HepG2 (cell line): ENCODE measurements around the gene ITGA7. TPM values are rescaled to one million over a fixed set of nuclear protein-coding genes. Genes with fewer than 3 reads are reported as not detected.

Experiments
- ATAC-seq: fragments of 200-7000 bp; cut with Tn5 transposase; 3 replicates; pipeline ENCODE4 v1.9.1; 2020; ENCODE audit warnings: mild to moderate bottlenecking, moderate library complexity
- BruUV-seq: library from RNA; stranded (reverse); fragments of 400-500 nt; replicated peaks from 2 replicates; lab custom pipeline; 2021; lab: Mats Ljungman, UMichigan
- CTCF ChIA-PET: fragments of 300-600 bp; formaldehyde crosslinking; extraction: SDS; loops from one replicate; lab custom pipeline; 2021; ENCODE audit warnings: low total read pairs, inconsistent platforms, low intra/inter-chr PET ratio; lab: Yijun Ruan, JAX
- POLR2A ChIA-PET: fragments of 350-600 bp; sonication (Branson Sonifier 250); formaldehyde crosslinking; loops from one replicate; lab custom pipeline; 2020; ENCODE audit warnings: antibody characterized with exemption, inconsistent platforms; lab: Yijun Ruan, JAX
- DNase-seq: peaks from one replicate; pipeline ENCODE4 v3.0.0-alpha.2; 2015; ENCODE audit warnings: low spot score
- FAIRE-seq: peaks from 3 replicates; lab custom pipeline; 2011; peaks lifted over from hg19 to GRCh38; lab: Jason Lieb, UNC
- H2AFZ ChIP-seq: one replicate; pipeline ENCODE4 v1.6.1; 2011; ENCODE audit warnings: low read length, inconsistent platforms
- H3K27ac ChIP-seq: fragments of 300-600 bp; 3 replicates; pipeline ENCODE4 v1.8.0; 2011; ENCODE audit warnings: mixed run types, mild to moderate bottlenecking, mixed read lengths, low read length, inconsistent platforms; ENCODE audit not compliant: insufficient read depth; ENCODE audit errors: extremely low read length
- H3K27me3 ChIP-seq, 2 experiments: fragments of 200-600 bp in 1 of 2; 2 replicates in 1 of 2; 3 replicates in 1 of 2; pipeline versions ENCODE4 v1.6.0 to v1.8.0; 2011; ENCODE audit warnings: low read length in 2 of 2, mild to moderate bottlenecking in 2 of 2, moderate library complexity in 2 of 2, inconsistent platforms in 1 of 2; ENCODE audit not compliant: insufficient read depth in 2 of 2, control insufficient read depth in 1 of 2
- H3K36me3 ChIP-seq, 2 experiments: fragments of 200-600 bp in 1 of 2; replicated peaks in 1 of 2; 2 replicates in 1 of 2; 3 replicates in 1 of 2; pipeline versions ENCODE4 v1.5.1 to v1.8.0; 2011; ENCODE audit warnings: low read length in 2 of 2, inconsistent platforms in 1 of 2; ENCODE audit not compliant: insufficient read depth in 2 of 2, control insufficient read depth in 1 of 2
- H3K4me1 ChIP-seq: 2 replicates; pipeline ENCODE4 v1.5.1; 2012; ENCODE audit warnings: low read length, inconsistent platforms; ENCODE audit not compliant: insufficient read depth
- H3K4me2 ChIP-seq: 2 replicates; pipeline ENCODE4 v1.6.0; 2011; ENCODE audit warnings: low read depth, low read length, inconsistent platforms
- H3K4me3 ChIP-seq, 3 experiments: fragments of 200-600 bp in 1 of 3; sonication (generic), shearing (Covaris generic) in 1 of 3; replicated peaks in 1 of 3; 2 replicates each; pipeline ENCODE4 v1.5.1; 2011 to 2016; ENCODE audit warnings: low read length in 3 of 3, inconsistent platforms in 2 of 3, low read depth in 2 of 3, mild to moderate bottlenecking in 2 of 3, control low read depth in 1 of 3, mixed read lengths in 1 of 3; ENCODE audit not compliant: insufficient read depth in 1 of 3
- H3K79me2 ChIP-seq: one replicate; pipeline ENCODE4 v1.6.1; 2011; ENCODE audit warnings: low read length, inconsistent platforms; ENCODE audit not compliant: insufficient read depth
- H3K9ac ChIP-seq: 2 replicates; pipeline ENCODE4 v1.6.0; 2011; ENCODE audit warnings: mild to moderate bottlenecking, low read depth, low read length, inconsistent platforms; ENCODE audit not compliant: insufficient read depth
- H3K9me3 ChIP-seq: 2 replicates; pipeline ENCODE4 v1.5.1; 2012; ENCODE audit warnings: mild to moderate bottlenecking, low read length
- H4K20me1 ChIP-seq: 2 replicates; pipeline ENCODE4 v1.6.0; 2011; ENCODE audit warnings: inconsistent platforms, mild to moderate bottlenecking, low read length, moderate library complexity; ENCODE audit not compliant: insufficient read depth
- CCDC6 ChIP-seq: sonication (generic); formaldehyde crosslinking; IDR thresholded peaks from 2 replicates; pipeline ENCODE4 v1.8.1; 2022; ENCODE audit warnings: mild to moderate bottlenecking, missing genetic modification reagents, moderate library complexity
- FOSL2 ChIP-seq: sonication (generic); formaldehyde crosslinking; IDR thresholded peaks from 2 replicates; pipeline ENCODE4 v1.4.0; 2020; ENCODE audit warnings: missing genetic modification reagents
- IRF2 ChIP-seq: IDR thresholded peaks from 2 replicates; pipeline ENCODE4 v1.6.1; 2018; ENCODE audit warnings: missing genetic modification reagents, missing compliant biosample characterization
- JDP2 ChIP-seq: sonication (generic); formaldehyde crosslinking; IDR thresholded peaks from 2 replicates; pipeline ENCODE4 v1.8.1; 2022; ENCODE audit warnings: missing genetic modification reagents, borderline replicate concordance
- NKX3-1 ChIP-seq: sonication (generic); formaldehyde crosslinking; IDR thresholded peaks from 2 replicates; pipeline ENCODE4 v1.5.0; 2020; ENCODE audit warnings: missing genetic modification reagents
- SP5 ChIP-seq: IDR thresholded peaks from 2 replicates; pipeline ENCODE4 v1.6.1; 2016; ENCODE audit warnings: low read depth, borderline replicate concordance
- ZKSCAN5 ChIP-seq: sonication (generic); formaldehyde crosslinking; IDR thresholded peaks from 2 replicates; pipeline ENCODE4 v1.5.1; 2020; ENCODE audit warnings: mild to moderate bottlenecking, missing genetic modification reagents
- ZNF24 ChIP-seq: fragments of 450-650 bp; IDR thresholded peaks from 2 replicates; pipeline ENCODE4 v1.6.1; 2017; ENCODE audit warnings: antibody characterized with exemption, mild to moderate bottlenecking
- ZNF460 ChIP-seq: sonication (generic); formaldehyde crosslinking; IDR thresholded peaks from 2 replicates; pipeline ENCODE4 v1.5.1; 2020; ENCODE audit warnings: missing genetic modification reagents, mild to moderate bottlenecking, borderline replicate concordance
- ZNF556 ChIP-seq: sonication (generic); formaldehyde crosslinking; IDR thresholded peaks from 2 replicates; pipeline ENCODE4 v1.4.0; 2020; ENCODE audit warnings: mild to moderate bottlenecking, missing genetic modification reagents, borderline replicate concordance
- ZNF766 ChIP-seq: sonication (generic); formaldehyde crosslinking; IDR thresholded peaks from 2 replicates; pipeline ENCODE4 v1.5.0; 2020; ENCODE audit warnings: missing genetic modification reagents, borderline replicate concordance
- WGBS: methylation state at CpG from one replicate; pipeline ENCODE4 v1.1.6; 2017; ENCODE audit warnings: low lambda C conversion rate; 5-methylcytosine and 5-hydroxymethylcytosine counted together
- in situ Hi-C: cut with HindIII; loops from 2 replicates; pipeline ENCODE4 v1.10.0; 2017; ENCODE audit warnings: low pct_unique_long_range_greater_than_20kb; ENCODE audit not compliant: extremely low pct_ligation_motif_present
- intact Hi-C: fragments of 100-400 bp; cut with micrococcal nuclease; formaldehyde crosslinking; loops from one replicate; pipeline ENCODE4 v1.10.0; 2022; ENCODE audit not compliant: unreplicated experiment
- polyA plus RNA-seq, 8 experiments: library from polyadenylated mRNA; depleted of rRNA in 3 of 8; stranded (reverse) in 7 of 8; unstranded in 1 of 8; fragments of >200 nt; fragmentation: Illumina TruSeq in 4 of 8; extraction: Trizol in 4 of 8; gene quantifications; 2 replicates each; pipeline versions ENCODE4 v1.2.1 to v1.2.3, GENCODE V29; 2011 to 2016; ENCODE audit warnings: low read depth in 4 of 8, missing spikeins in 1 of 8, mixed read lengths in 1 of 8; ENCODE audit not compliant: insufficient read depth in 1 of 8
- total RNA-seq, 5 experiments: library from RNA; depleted of rRNA; stranded (reverse); fragments of >200 nt; fragmentation: Illumina TruSeq; extraction: Trizol; gene quantifications; 2 replicates each; pipeline ENCODE4 v1.2.3, GENCODE V29; 2016; ENCODE audit warnings: low read depth in 1 of 5
- TF ChIP-seq, protein P1 (sequence below): sonication (generic); formaldehyde crosslinking; IDR thresholded peaks from 2 replicates; pipeline ENCODE4 v1.4.0; 2020; ENCODE audit warnings: missing genetic modification reagents
- TF ChIP-seq, protein P2 (sequence below): sonication (generic); formaldehyde crosslinking; IDR thresholded peaks from 2 replicates; pipeline ENCODE4 v1.4.0; 2020; ENCODE audit warnings: mild to moderate bottlenecking, missing genetic modification reagents
- TF ChIP-seq, protein P3 (sequence below): sonication (generic); formaldehyde crosslinking; IDR thresholded peaks from 2 replicates; pipeline ENCODE4 v1.4.0; 2020; ENCODE audit warnings: missing genetic modification reagents
- TF ChIP-seq, protein P4 (sequence below): conservative IDR thresholded peaks from 2 replicates; pipeline ENCODE4 v1.6.1; 2018; ENCODE audit warnings: missing genetic modification reagents
- TF ChIP-seq, protein P5 (sequence below): sonication (generic); formaldehyde crosslinking; IDR thresholded peaks from 2 replicates; pipeline ENCODE4 v1.4.0; 2020; ENCODE audit warnings: missing genetic modification reagents

The ITGA7 gene
- total and polyA plus RNA-seq, 2 of the 13 experiments (the other 11 are each of a cell fraction or from before 2014, with no cell fraction given): 0.65 to 0.75 TPM

DNA sequence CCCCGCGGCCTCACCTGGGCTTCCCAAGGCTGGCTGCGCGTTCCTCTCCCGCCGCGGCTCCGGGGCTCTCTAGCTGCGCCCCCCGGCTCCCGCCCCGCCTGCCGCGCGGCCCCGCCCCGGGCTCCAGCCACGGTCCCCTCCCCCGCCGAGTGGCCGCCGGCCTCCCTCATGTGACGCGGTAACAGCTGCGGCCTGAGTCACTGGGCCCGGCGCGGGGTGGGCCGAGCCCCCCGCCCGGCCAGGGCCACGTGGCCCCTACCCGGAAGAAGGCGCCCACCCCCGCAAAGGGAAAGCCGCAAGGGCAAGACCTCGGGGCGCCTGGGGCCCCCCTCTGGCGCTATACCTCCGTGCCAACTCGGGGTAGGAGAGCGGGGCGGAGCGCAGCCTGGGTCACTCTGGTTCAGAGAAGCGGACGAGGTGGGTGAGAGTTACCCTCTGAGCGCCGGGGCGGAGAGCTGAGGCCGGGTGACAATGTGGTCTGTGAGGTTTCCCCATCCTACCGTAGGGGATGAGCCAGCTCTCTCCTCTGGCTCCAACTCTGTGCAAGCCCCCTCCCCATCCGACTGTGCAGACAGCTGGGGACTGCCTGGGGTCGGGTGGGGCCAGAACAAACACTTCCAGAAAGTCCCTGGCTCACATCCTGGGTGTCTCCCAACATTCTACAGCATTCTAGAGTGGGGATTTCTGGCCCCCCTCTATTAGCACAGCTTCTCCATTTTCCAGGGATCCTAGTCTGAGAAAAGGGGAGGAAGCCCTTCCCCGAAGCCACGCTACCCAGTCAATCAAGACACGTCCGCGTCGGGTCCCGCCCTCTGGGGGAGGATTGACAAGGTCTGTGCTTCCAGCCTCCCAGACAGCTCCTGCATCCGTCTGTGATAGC, 21.5 kb upstream of the ITGA7 start, which contains the start of gene CD63:
Gene CD63 (minus strand): TSS at position 71 of the 880 bp plus-strand sequence. CDS start 668 bp downstream, outside the sequence.
- peak; percentile 76 for FAIRE-seq
- peaks cover 10 to 22% of the 10 kb centered on the region in 2 experiments; a peak in 4 of 5 replicates for H3K36me3 ChIP-seq
- H3K9ac ChIP-seq: peak within 1 kb of the TSS; percentile 85
- 3% methylated on average over 13 of the region's 61 CpGs for WGBS
- peak; percentile 73 for DNase-seq
- peak within 1 kb of the TSS; percentile 79 for H3K27ac ChIP-seq
- H3K27me3 ChIP-seq: no peaks in the 10 kb centered on the region; a peak in 1 of 5 replicates
- in situ Hi-C loops: no loop called here
- BruUV-seq: TSS peak; percentile 82
- H4K20me1 ChIP-seq: 0 out of 2 replicates have a peak, but pooled peaks cover 8% of the 10 kb centered on the region
- intact Hi-C loops: loop anchor here (2.0 kb wide), 1 partner anchor 48 kb away; a partner anchor contains a TSS
- peak within 1 kb of the TSS; percentile 84 to 89 (median 84) for H3K4me3 ChIP-seq
- H3K9me3 ChIP-seq: no peaks in the 10 kb centered on the region
- ATAC-seq: peak; percentile 81
- ChIA-PET CTCF (no interaction called here), POLR2A (interaction anchor here (0.9 to 2.7 kb wide), 12 partner anchors 9 to 375 kb away, joined by 3 to 38 read pairs (median 11); partner anchors contain the start of genes BLOC1S1, DNAJC14, ORMDL2 and PA2G4)
- peaks cover 12% of the 10 kb centered on the region for H3K79me2 ChIP-seq
- H3K4me1 ChIP-seq: peaks cover 38% of the 10 kb centered on the region
- no peak within 1 kb of the TSS for H2AFZ ChIP-seq
- H3K4me2 ChIP-seq: peak within 1 kb of the TSS; percentile 98
- TF ChIP-seq SP5 (CRISPR knock-in tag): peak; percentile 40; the same call in 1 of the 2 replicates
- TF ChIP-seq IRF2 (CRISPR knock-in tag): 0 out of 2 replicates have a peak, but pooled peaks have one; percentile 18
- TF ChIP-seq ZNF460 (CRISPR knock-in tag): no peak
- no peak for TF ChIP-seq JDP2 (CRISPR knock-in tag)
- TF ChIP-seq, protein P1, sequence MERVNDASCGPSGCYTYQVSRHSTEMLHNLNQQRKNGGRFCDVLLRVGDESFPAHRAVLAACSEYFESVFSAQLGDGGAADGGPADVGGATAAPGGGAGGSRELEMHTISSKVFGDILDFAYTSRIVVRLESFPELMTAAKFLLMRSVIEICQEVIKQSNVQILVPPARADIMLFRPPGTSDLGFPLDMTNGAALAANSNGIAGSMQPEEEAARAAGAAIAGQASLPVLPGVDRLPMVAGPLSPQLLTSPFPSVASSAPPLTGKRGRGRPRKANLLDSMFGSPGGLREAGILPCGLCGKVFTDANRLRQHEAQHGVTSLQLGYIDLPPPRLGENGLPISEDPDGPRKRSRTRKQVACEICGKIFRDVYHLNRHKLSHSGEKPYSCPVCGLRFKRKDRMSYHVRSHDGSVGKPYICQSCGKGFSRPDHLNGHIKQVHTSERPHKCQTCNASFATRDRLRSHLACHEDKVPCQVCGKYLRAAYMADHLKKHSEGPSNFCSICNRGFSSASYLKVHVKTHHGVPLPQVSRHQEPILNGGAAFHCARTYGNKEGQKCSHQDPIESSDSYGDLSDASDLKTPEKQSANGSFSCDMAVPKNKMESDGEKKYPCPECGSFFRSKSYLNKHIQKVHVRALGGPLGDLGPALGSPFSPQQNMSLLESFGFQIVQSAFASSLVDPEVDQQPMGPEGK (CRISPR knock-in tag): peak; percentile 98
- TF ChIP-seq ZKSCAN5: no peak
- peak; percentile 90 for TF ChIP-seq FOSL2 (CRISPR knock-in tag)
- TF ChIP-seq ZNF24: no peak
- TF ChIP-seq CCDC6 (CRISPR knock-in tag): peak; percentile 62; the same call in 1 of the 2 replicates
- TF ChIP-seq ZNF766 (CRISPR knock-in tag): no peak; the same call in 1 of the 2 replicates
- TF ChIP-seq, protein P2, sequence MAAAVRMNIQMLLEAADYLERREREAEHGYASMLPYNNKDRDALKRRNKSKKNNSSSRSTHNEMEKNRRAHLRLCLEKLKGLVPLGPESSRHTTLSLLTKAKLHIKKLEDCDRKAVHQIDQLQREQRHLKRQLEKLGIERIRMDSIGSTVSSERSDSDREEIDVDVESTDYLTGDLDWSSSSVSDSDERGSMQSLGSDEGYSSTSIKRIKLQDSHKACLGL (CRISPR knock-in tag): peak; percentile 91
- TF ChIP-seq ZNF556 (CRISPR knock-in tag): peak; percentile 81
- TF ChIP-seq, protein P3, sequence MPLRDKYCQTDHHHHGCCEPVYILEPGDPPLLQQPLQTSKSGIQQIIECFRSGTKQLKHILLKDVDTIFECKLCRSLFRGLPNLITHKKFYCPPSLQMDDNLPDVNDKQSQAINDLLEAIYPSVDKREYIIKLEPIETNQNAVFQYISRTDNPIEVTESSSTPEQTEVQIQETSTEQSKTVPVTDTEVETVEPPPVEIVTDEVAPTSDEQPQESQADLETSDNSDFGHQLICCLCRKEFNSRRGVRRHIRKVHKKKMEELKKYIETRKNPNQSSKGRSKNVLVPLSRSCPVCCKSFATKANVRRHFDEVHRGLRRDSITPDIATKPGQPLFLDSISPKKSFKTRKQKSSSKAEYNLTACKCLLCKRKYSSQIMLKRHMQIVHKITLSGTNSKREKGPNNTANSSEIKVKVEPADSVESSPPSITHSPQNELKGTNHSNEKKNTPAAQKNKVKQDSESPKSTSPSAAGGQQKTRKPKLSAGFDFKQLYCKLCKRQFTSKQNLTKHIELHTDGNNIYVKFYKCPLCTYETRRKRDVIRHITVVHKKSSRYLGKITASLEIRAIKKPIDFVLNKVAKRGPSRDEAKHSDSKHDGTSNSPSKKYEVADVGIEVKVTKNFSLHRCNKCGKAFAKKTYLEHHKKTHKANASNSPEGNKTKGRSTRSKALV (CRISPR knock-in tag): no peak
- TF ChIP-seq, protein P4, sequence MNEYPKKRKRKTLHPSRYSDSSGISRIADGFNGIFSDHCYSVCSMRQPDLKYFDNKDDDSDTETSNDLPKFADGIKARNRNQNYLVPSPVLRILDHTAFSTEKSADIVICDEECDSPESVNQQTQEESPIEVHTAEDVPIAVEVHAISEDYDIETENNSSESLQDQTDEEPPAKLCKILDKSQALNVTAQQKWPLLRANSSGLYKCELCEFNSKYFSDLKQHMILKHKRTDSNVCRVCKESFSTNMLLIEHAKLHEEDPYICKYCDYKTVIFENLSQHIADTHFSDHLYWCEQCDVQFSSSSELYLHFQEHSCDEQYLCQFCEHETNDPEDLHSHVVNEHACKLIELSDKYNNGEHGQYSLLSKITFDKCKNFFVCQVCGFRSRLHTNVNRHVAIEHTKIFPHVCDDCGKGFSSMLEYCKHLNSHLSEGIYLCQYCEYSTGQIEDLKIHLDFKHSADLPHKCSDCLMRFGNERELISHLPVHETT (CRISPR knock-in tag): no peak
- TF ChIP-seq, protein P5, sequence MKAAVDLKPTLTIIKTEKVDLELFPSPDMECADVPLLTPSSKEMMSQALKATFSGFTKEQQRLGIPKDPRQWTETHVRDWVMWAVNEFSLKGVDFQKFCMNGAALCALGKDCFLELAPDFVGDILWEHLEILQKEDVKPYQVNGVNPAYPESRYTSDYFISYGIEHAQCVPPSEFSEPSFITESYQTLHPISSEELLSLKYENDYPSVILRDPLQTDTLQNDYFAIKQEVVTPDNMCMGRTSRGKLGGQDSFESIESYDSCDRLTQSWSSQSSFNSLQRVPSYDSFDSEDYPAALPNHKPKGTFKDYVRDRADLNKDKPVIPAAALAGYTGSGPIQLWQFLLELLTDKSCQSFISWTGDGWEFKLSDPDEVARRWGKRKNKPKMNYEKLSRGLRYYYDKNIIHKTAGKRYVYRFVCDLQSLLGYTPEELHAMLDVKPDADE (CRISPR knock-in tag): no peak
- TF ChIP-seq NKX3-1 (CRISPR knock-in tag): no peak
